ENCODE data around the gene UNC45B.

DNA sequence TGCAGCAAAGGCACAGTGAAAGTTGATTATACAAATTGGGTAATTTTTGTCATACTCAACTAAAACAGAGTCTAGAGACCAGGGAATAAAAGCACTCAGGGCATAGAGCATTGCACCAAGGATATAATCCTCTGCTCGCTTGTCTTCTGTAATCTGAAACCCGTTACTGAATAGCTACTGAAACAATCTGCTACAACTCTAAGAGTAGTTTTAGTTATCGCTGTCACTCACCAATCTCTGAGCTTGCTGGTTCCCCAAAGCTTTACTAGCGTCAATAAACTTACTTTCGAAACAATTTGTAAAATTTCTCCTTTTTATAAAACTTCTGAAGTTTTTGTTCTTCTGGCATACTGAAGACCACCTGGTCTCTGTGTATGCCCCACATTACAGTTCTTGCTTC is 69.5 kb downstream of the UNC45B start:
- TF ChIP-seq, protein P1, sequence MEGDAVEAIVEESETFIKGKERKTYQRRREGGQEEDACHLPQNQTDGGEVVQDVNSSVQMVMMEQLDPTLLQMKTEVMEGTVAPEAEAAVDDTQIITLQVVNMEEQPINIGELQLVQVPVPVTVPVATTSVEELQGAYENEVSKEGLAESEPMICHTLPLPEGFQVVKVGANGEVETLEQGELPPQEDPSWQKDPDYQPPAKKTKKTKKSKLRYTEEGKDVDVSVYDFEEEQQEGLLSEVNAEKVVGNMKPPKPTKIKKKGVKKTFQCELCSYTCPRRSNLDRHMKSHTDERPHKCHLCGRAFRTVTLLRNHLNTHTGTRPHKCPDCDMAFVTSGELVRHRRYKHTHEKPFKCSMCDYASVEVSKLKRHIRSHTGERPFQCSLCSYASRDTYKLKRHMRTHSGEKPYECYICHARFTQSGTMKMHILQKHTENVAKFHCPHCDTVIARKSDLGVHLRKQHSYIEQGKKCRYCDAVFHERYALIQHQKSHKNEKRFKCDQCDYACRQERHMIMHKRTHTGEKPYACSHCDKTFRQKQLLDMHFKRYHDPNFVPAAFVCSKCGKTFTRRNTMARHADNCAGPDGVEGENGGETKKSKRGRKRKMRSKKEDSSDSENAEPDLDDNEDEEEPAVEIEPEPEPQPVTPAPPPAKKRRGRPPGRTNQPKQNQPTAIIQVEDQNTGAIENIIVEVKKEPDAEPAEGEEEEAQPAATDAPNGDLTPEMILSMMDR (IDR thresholded peaks at IDR 0.05) = no peak
- TF ChIP-seq POLR2A (IDR thresholded peaks at IDR 0.05) = no peak

Data from gastroesophageal sphincter (tissue), 3 donors.